PC-3 (cell line): Measurements from ENCODE around the gene KIN. TPM values are rescaled to one million over a fixed set of nuclear protein-coding genes. Genes with fewer than 3 reads are reported as not detected.
A peak's percentile ranks its signal among the peaks of the same experiment; 100 is the strongest.

ENCODE experiments used
- ATAC-seq: fragments of 200-7000 bp; cut with Tn5 transposase; 2 replicates; pipeline ENCODE4 v1.9.1; 2020; ENCODE audit warnings: mild to moderate bottlenecking, moderate library complexity
- BruUV-seq: library from RNA; stranded (reverse); fragments of 400-500 nt; replicated peaks from 2 replicates; lab custom pipeline; 2021; lab: Mats Ljungman, UMichigan
- CTCF ChIA-PET: fragments of 300-600 bp; sonication (Branson Sonifier 250); formaldehyde crosslinking; loops from one replicate; lab custom pipeline; 2022; ENCODE audit warnings: antibody characterized with exemption; lab: Charles Lee
- POLR2A ChIA-PET: fragments of 300-600 bp; sonication (Branson Sonifier 250); formaldehyde crosslinking; loops from one replicate; lab custom pipeline; 2022; ENCODE audit warnings: antibody characterized with exemption; ENCODE audit not compliant: unreplicated experiment; lab: Charles Lee
- DNase-seq: peaks from one replicate; pipeline ENCODE4 v3.0.0-alpha.2; 2015
- H2AFZ ChIP-seq: fragments of 300-600 bp; sonication (generic); 2 replicates; pipeline ENCODE4 v1.6.0; 2016; ENCODE audit warnings: antibody characterized with exemption, low read length
- H3F3A ChIP-seq: fragments of 300-600 bp; sonication (generic); one replicate; pipeline ENCODE4 v1.6.0; 2017; ENCODE audit warnings: antibody characterized with exemption, low read length, control low read depth, mild to moderate bottlenecking; ENCODE audit not compliant: unreplicated experiment
- H3K27ac ChIP-seq: fragments of 300-600 bp; sonication (generic); 2 replicates; pipeline ENCODE4 v1.5.1; 2016; ENCODE audit warnings: mild to moderate bottlenecking, low read length
- H3K27me3 ChIP-seq: fragments of 300-600 bp; sonication (generic); 2 replicates; pipeline ENCODE4 v1.6.1; 2016; ENCODE audit warnings: low read length, mixed read lengths
- H3K36me3 ChIP-seq: fragments of 300-600 bp; sonication (generic); 2 replicates; pipeline ENCODE4 v1.6.1; 2016; ENCODE audit warnings: low read depth, mixed run types, low read length, mixed read lengths
- H3K4me1 ChIP-seq: fragments of 300-600 bp; sonication (generic); 2 replicates; pipeline ENCODE4 v1.5.1; 2016; ENCODE audit warnings: low read length; ENCODE audit not compliant: insufficient read depth
- H3K4me2 ChIP-seq: fragments of 300-600 bp; sonication (generic); 2 replicates; pipeline ENCODE4 v1.6.0; 2016; ENCODE audit warnings: low read length
- H3K4me3 ChIP-seq: fragments of 300-600 bp; sonication (generic); 2 replicates; pipeline ENCODE4 v1.5.1; 2016; ENCODE audit warnings: mild to moderate bottlenecking, low read length, mixed read lengths
- H3K79me2 ChIP-seq: fragments of 300-600 bp; sonication (generic); 2 replicates; pipeline ENCODE4 v1.6.1; 2017; ENCODE audit warnings: low read length, mixed read lengths
- H3K9ac ChIP-seq: fragments of 300-600 bp; sonication (generic); 2 replicates; pipeline ENCODE4 v1.6.0; 2016; ENCODE audit warnings: mild to moderate bottlenecking, low read length
- H3K9me2 ChIP-seq: fragments of 300-600 bp; sonication (generic); replicated peaks from 2 replicates; pipeline ENCODE4 v1.6.1; 2016; ENCODE audit warnings: mixed run types, low read length, mixed read lengths
- H3K9me3 ChIP-seq: fragments of 300-600 bp; sonication (generic); 2 replicates; pipeline ENCODE4 v1.6.1; 2016; ENCODE audit warnings: low read length, mixed read lengths
- H4K20me1 ChIP-seq: fragments of 300-600 bp; sonication (generic); 2 replicates; pipeline ENCODE4 v1.6.1; 2016; ENCODE audit warnings: low read length, mixed read lengths
- EZH2 ChIP-seq: fragments of 300-600 bp; sonication (generic); IDR thresholded peaks from one replicate; pipeline ENCODE4 v1.6.1; 2017; ENCODE audit warnings: antibody characterized with exemption, mild to moderate bottlenecking, low read length; ENCODE audit not compliant: unreplicated experiment
- EZH2phosphoT487 ChIP-seq: fragments of 300-600 bp; sonication (generic); IDR thresholded peaks from 2 replicates; pipeline ENCODE4 v1.6.1; 2018; ENCODE audit warnings: mild to moderate bottlenecking, antibody characterized with exemption, low read length, borderline replicate concordance
- intact Hi-C: fragments of 100-400 bp; cut with micrococcal nuclease; formaldehyde crosslinking; loops from 2 replicates; pipeline ENCODE4 v1.9.0; 2023
- total RNA-seq: library from RNA; depleted of rRNA; stranded (reverse); fragments of >200 nt; gene quantifications from 2 replicates; pipeline ENCODE4 v1.2.3, GENCODE V29; 2014
- TF ChIP-seq, protein P1 (sequence below): fragments of 300-600 bp; sonication (generic); conservative IDR thresholded peaks from 2 replicates; pipeline ENCODE4 v1.5.1; 2017; ENCODE audit warnings: antibody characterized with exemption, low read depth, mild to moderate bottlenecking, low read length

The KIN gene
- total RNA-seq, 1 experiment from 2014 or later: 2.4 TPM

DNA sequence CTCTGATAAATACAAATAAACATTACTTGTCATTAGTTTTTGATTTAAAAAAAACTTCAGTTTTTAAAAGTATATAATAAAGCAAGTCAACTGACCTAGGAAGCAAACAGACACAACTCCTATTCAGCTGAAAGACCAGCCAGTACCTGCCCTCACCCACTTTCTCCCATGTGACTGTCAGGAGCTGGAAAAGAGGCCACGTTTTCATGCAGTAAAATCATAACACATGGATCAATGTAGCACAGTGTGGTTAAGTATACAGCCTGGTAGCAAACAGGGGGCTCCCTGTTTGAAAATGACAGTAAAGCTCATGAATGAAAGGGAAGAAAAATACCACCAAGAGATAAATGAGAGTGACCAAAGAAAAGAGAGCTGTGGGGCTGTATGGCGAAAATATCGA is 21.6 kb downstream of the KIN start:
- POLR2A ChIA-PET: no interaction called here

DNA sequence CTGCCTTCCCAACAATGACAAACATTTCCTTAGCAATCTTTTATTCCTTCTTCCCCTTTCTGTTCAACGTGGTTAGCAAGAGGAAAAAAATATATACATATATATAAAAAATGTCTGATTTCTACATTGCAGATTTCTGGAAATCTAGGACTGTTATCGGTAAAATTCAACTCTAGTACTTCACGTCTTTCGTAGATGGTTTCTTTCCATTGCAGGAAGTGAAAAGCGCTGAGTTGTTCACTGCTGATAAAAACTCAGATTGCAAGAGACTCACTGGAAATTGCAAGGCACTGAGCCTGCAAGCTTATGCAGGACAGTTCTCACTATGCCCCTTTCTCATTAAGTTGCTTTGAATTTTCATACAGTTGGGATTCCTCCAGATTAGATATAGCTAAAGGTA is 23.9 kb downstream of the KIN start:
- CTCF ChIA-PET: no interaction called here
- Histone ChIP-seq H3K27me3 (no peaks in the 10 kb centered on the region), H3F3A (no peaks in the 10 kb centered on the region), H3K27ac (no peak overlapping the region), H3K9me2 (no peaks in the 10 kb centered on the region), H3K9ac (no peak overlapping the region), H2AFZ (no peak overlapping the region), H3K4me2 (no peak overlapping the region), H3K9me3 (no peaks in the 10 kb centered on the region), H3K36me3 (no peaks in the 10 kb centered on the region), H3K4me1 (no peaks in the 10 kb centered on the region), H4K20me1 (no peaks in the 10 kb centered on the region), H3K4me3 (no peak overlapping the region), H3K79me2 (no peaks in the 10 kb centered on the region)
- TF ChIP-seq EZH2 (no peak), EZH2phosphoT487 (no peak)
- TF ChIP-seq, protein P1, sequence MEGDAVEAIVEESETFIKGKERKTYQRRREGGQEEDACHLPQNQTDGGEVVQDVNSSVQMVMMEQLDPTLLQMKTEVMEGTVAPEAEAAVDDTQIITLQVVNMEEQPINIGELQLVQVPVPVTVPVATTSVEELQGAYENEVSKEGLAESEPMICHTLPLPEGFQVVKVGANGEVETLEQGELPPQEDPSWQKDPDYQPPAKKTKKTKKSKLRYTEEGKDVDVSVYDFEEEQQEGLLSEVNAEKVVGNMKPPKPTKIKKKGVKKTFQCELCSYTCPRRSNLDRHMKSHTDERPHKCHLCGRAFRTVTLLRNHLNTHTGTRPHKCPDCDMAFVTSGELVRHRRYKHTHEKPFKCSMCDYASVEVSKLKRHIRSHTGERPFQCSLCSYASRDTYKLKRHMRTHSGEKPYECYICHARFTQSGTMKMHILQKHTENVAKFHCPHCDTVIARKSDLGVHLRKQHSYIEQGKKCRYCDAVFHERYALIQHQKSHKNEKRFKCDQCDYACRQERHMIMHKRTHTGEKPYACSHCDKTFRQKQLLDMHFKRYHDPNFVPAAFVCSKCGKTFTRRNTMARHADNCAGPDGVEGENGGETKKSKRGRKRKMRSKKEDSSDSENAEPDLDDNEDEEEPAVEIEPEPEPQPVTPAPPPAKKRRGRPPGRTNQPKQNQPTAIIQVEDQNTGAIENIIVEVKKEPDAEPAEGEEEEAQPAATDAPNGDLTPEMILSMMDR: no peak
- DNase-seq (no peak), ATAC-seq (no peak)
- POLR2A ChIA-PET: no interaction called here
- no TSS peak for BruUV-seq
- intact Hi-C loops: no loop called here

More for the DNA sequence above, 21.6 kb downstream of the KIN start:
- Histone ChIP-seq H3K4me3 (no peak overlapping the region), H3K4me2 (no peak overlapping the region), H3K9me3 (no peaks in the 10 kb centered on the region), H3K79me2 (no peaks in the 10 kb centered on the region), H3K27ac (no peak overlapping the region), H3F3A (no peaks in the 10 kb centered on the region), H3K9me2 (no peaks in the 10 kb centered on the region), H4K20me1 (no peaks in the 10 kb centered on the region), H3K27me3 (no peaks in the 10 kb centered on the region), H2AFZ (no peak overlapping the region), H3K4me1 (no peaks in the 10 kb centered on the region), H3K9ac (no peak overlapping the region), H3K36me3 (no peaks in the 10 kb centered on the region)
- ATAC-seq (no peak), DNase-seq (no peak)
- no peak for TF ChIP-seq EZH2phosphoT487
- TF ChIP-seq EZH2: no peak
- TF ChIP-seq, protein P1: no peak
- CTCF ChIA-PET: no interaction called here
- BruUV-seq: no TSS peak
- intact Hi-C loops: no loop called here

DNA sequence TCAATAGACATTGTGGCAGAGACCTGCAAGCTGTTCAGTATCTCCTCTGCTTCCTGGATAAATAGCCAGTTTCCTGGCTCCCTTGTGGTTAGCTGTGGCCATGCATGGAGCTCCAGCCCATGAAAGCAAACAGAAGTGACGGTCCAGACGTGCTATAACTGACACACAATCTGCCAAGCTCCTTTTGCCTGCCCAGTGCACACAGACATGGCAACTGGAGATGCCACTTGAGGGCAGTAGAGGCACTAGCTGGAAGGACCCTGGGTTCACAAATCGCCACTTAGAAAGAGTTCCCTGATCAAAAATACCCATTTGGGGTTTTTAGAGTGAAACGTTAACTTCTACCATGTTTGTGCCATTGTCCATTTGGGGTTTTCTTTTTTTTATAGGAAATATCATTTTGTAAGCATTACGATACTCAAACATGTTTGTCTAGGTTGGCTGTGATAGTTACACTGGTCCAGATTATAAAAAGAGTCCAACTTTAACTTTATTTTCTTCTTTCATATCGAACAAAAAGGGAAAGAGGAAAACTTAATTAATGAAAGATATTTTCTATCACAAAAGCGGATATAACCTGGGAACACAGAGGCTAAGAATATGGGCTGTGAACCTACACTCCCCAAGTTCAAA is 31.3 kb downstream of the KIN start:
- no peaks in the 10 kb centered on the region for H4K20me1 ChIP-seq
- no peaks in the 10 kb centered on the region for H3K9me2 ChIP-seq
- no peak overlapping the region for H3K27ac ChIP-seq
- H3K27me3 ChIP-seq: no peaks in the 10 kb centered on the region
- intact Hi-C loops: loop anchor here (1.0 kb wide), 1 partner anchor 1546 kb away; no protein-coding TSS in a partner anchor
- TF ChIP-seq, protein P1: peak; percentile 57
- no peak for TF ChIP-seq EZH2phosphoT487
- H3K9ac ChIP-seq: no peak overlapping the region
- ATAC-seq: peak; percentile 65
- ChIA-PET POLR2A (no interaction called here), CTCF (interaction anchor here (0.6 to 1.0 kb wide), 2 partner anchors 192 to 231 kb away, joined by 3 to 4 read pairs; no protein-coding TSS in a partner anchor)
- no peak overlapping the region for H2AFZ ChIP-seq
- DNase-seq: peak; percentile 25
- no TSS peak for BruUV-seq
- H3K4me2 ChIP-seq: no peak overlapping the region
- no peaks in the 10 kb centered on the region for H3K4me1 ChIP-seq
- no peak overlapping the region for H3K4me3 ChIP-seq
- H3K79me2 ChIP-seq: no peaks in the 10 kb centered on the region
- no peaks in the 10 kb centered on the region for H3F3A ChIP-seq
- H3K36me3 ChIP-seq: no peaks in the 10 kb centered on the region
- no peaks in the 10 kb centered on the region for H3K9me3 ChIP-seq
